GM21529 (cell line): Measurements from ENCODE around the gene SLC29A2.

ENCODE experiments used
- ATAC-seq: cut with Tn5 transposase; IDR thresholded peaks from one replicate; pipeline ENCODE4 v1.9.1; 2021; ENCODE audit not compliant: unreplicated experiment

The SLC29A2 gene

GRCh38 chr11:66371627-66372415 is at the start of gene SLC29A2:
TSS of gene SLC29A2 (minus strand) at chr11:66371760. CDS start at chr11:66371591, 169 bp downstream.
- peak; percentile 75 for ATAC-seq

- ATAC-seq = no peak
These were observed 49.3 kb upstream of the SLC29A2 start, which contains the start of gene NPAS4 for GRCh38 chr11:66420671-66421476. TSS of gene NPAS4 (plus strand) at chr11:66421035. CDS start at chr11:66421180, 145 bp downstream.

GRCh38 chr11:66419825-66420224 is 48.3 kb upstream of the SLC29A2 start:
- no peak for ATAC-seq

GRCh38 chr11:66418986-66419308 is 47.4 kb upstream of the SLC29A2 start:
- no peak for ATAC-seq

- no peak for ATAC-seq
These were observed 46.8 kb upstream of the SLC29A2 start for GRCh38 chr11:66418168-66418985.

- no peak for ATAC-seq
These were observed 45.4 kb upstream of the SLC29A2 start for GRCh38 chr11:66417000-66417399.

GRCh38 chr11:66415423-66415822 is 43.9 kb upstream of the SLC29A2 start:
- ATAC-seq = no peak

- no peak for ATAC-seq
These were observed 42.8 kb upstream of the SLC29A2 start for GRCh38 chr11:66414120-66414934.

GRCh38 chr11:66413167-66413566 is 41.6 kb upstream of the SLC29A2 start:
- no peak for ATAC-seq

- ATAC-seq = no peak
These were observed 40.5 kb upstream of the SLC29A2 start for GRCh38 chr11:66412110-66412509.

- no peak for ATAC-seq
These were observed 39.8 kb upstream of the SLC29A2 start for GRCh38 chr11:66411323-66411722.

GRCh38 chr11:66410191-66410590 is 38.6 kb upstream of the SLC29A2 start:
- ATAC-seq = no peak

GRCh38 chr11:66409226-66409625 is 37.7 kb upstream of the SLC29A2 start:
- no peak for ATAC-seq

- peak; percentile 56 for ATAC-seq
These were observed 37.1 kb upstream of the SLC29A2 start for GRCh38 chr11:66408488-66409214.

- ATAC-seq = no peak
These were observed 36.1 kb upstream of the SLC29A2 start for GRCh38 chr11:66407651-66408050.

GRCh38 chr11:66393954-66394353 is 22.4 kb upstream of the SLC29A2 start:
- no peak for ATAC-seq

- no peak for ATAC-seq
These were observed 19.8 kb upstream of the SLC29A2 start for GRCh38 chr11:66391322-66391721.

- ATAC-seq = no peak
These were observed 17.3 kb upstream of the SLC29A2 start for GRCh38 chr11:66388780-66389386.
